ENCODE results near the gene HPSE2.

- TF ChIP-seq ZNF274 (IDR thresholded peaks at IDR 0.05; ENCODE audit: low read depth, low read length) (no peak), SUZ12 (IDR thresholded peaks at IDR 0.05; ENCODE audit: extremely low read depth, insufficient read depth, insufficient read length) (no peak), YY1 (IDR thresholded peaks at IDR 0.05; ENCODE audit: insufficient read depth, insufficient read length) (no peak)
These were observed 786.4 kb downstream of the HPSE2 start for GRCh38 chr10:98449287-98449686.

All from NT2/D1 (cell line).